ENCODE measurements around the gene PALLD.
A peak's percentile ranks its signal among the peaks of the same experiment; 100 is the strongest.

Gene PALLD

DNA sequence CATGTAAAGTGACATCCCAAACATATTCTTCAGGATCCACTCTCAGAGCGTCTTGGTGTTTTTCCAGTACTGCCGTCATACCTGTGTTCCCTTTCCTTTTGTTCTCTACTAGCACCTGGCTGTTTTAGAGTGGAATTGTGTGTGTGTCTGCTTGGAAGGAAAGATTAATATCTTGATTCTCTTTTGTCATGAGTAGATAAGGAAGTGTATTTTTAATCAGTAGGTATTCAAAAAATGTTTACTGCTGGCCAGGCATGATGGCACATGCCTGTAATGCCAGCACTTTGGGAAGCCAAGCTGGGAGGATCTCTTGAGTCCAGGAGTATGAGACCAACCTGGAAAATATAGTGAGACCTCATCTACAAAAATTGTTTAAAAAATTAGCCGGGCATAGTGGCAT is 314.4 kb downstream of the PALLD start:
- H3K4me3 ChIP-seq (ENCODE audit: severe bottlenecking): no peak overlapping the region
- TF ChIP-seq, protein P1, sequence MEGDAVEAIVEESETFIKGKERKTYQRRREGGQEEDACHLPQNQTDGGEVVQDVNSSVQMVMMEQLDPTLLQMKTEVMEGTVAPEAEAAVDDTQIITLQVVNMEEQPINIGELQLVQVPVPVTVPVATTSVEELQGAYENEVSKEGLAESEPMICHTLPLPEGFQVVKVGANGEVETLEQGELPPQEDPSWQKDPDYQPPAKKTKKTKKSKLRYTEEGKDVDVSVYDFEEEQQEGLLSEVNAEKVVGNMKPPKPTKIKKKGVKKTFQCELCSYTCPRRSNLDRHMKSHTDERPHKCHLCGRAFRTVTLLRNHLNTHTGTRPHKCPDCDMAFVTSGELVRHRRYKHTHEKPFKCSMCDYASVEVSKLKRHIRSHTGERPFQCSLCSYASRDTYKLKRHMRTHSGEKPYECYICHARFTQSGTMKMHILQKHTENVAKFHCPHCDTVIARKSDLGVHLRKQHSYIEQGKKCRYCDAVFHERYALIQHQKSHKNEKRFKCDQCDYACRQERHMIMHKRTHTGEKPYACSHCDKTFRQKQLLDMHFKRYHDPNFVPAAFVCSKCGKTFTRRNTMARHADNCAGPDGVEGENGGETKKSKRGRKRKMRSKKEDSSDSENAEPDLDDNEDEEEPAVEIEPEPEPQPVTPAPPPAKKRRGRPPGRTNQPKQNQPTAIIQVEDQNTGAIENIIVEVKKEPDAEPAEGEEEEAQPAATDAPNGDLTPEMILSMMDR (IDR thresholded peaks at IDR 0.05; ENCODE audit: poor library complexity, severe bottlenecking): peak; percentile 10
- ATAC-seq (ENCODE audit: low read depth): peak; percentile 81

GRCh38 chr4:168811786-168812651 is 315.2 kb downstream of the PALLD start:
- H3K9me3 ChIP-seq (ENCODE audit: severe bottlenecking): no peaks in the 10 kb centered on the region
- ATAC-seq (ENCODE audit: low read depth) (0 out of 3 replicates have a peak, but pooled peaks have one; percentile 10), DNase-seq (ENCODE audit: low spot score) (no peak)
- H3K27ac ChIP-seq (ENCODE audit: poor library complexity, severe bottlenecking): peak overlapping the region; percentile 66
- no peaks in the 10 kb centered on the region for H3K36me3 ChIP-seq (ENCODE audit: low read depth)
- H3K4me1 ChIP-seq (ENCODE audit: insufficient read depth, poor library complexity, severe bottlenecking): peaks cover 26% of the 10 kb centered on the region
- TF ChIP-seq, protein P1 (IDR thresholded peaks at IDR 0.05; ENCODE audit: poor library complexity, severe bottlenecking): no peak
- H3K27me3 ChIP-seq (ENCODE audit: insufficient read depth, poor library complexity, severe bottlenecking): no peaks in the 10 kb centered on the region
- H3K4me3 ChIP-seq (ENCODE audit: severe bottlenecking): no peak overlapping the region

More for the DNA sequence above, 314.4 kb downstream of the PALLD start:
- Histone ChIP-seq H3K27ac (ENCODE audit: poor library complexity, severe bottlenecking) (peak overlapping the region; percentile 66), H3K27me3 (ENCODE audit: insufficient read depth, poor library complexity, severe bottlenecking) (no peaks in the 10 kb centered on the region), H3K4me1 (ENCODE audit: insufficient read depth, poor library complexity, severe bottlenecking) (peaks cover 21% of the 10 kb centered on the region), H3K36me3 (ENCODE audit: low read depth) (no peaks in the 10 kb centered on the region), H3K9me3 (ENCODE audit: severe bottlenecking) (no peaks in the 10 kb centered on the region)
- no peak for DNase-seq (ENCODE audit: low spot score)

DNA sequence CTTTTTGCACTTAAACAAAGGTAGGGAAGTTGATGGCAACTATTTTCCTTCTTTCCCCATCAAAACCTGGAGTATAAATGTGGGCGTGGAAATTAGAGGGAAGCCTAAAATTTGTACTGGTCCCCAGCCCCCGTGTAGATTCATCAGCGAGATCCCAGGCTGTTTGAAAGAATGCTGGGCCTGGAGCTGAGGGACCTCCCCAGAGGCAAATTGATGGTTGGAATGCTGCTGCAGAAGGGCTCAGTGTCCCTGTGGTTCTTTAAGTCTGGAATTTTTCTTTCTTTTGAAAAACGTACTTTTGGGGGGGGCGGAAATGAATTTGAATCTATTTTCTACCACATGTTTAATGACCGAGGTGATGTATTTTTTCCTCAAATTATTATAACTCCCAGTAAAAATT is 316.0 kb downstream of the PALLD start:
- H3K27ac ChIP-seq (ENCODE audit: poor library complexity, severe bottlenecking): peak overlapping the region; percentile 66

DNA sequence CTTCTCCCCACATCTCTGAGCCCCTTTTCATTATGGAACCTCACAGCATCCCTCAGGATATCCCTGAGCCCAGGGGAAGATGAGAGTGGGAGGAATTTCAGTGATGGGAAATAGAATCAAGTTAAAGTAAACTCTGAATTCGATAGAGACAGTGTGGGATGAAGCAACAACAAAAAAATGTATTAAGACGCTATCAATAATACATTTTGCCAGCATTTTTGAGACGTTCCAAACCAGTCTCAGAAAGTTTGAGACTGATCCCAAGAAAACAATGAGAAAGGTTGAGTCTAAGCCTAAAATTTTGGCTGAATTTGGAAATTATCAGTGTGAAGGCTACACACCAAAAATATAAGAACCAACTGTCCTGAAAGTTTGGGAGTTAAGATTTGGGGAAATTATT is 317.0 kb downstream of the PALLD start:
- no peaks in the 10 kb centered on the region for H3K9me3 ChIP-seq (ENCODE audit: severe bottlenecking)
- TF ChIP-seq, protein P1 (IDR thresholded peaks at IDR 0.05; ENCODE audit: poor library complexity, severe bottlenecking): no peak
- H3K27ac ChIP-seq (ENCODE audit: poor library complexity, severe bottlenecking): no peak overlapping the region
- peaks cover 34% of the 10 kb centered on the region for H3K4me1 ChIP-seq (ENCODE audit: insufficient read depth, poor library complexity, severe bottlenecking)
- ATAC-seq (ENCODE audit: low read depth) (no peak), DNase-seq (ENCODE audit: low spot score) (no peak)
- no peaks in the 10 kb centered on the region for H3K27me3 ChIP-seq (ENCODE audit: insufficient read depth, poor library complexity, severe bottlenecking)
- H3K36me3 ChIP-seq (ENCODE audit: low read depth): no peaks in the 10 kb centered on the region
- no peak overlapping the region for H3K4me3 ChIP-seq (ENCODE audit: severe bottlenecking)

More for the DNA sequence above, 316.0 kb downstream of the PALLD start:
- no peaks in the 10 kb centered on the region for H3K9me3 ChIP-seq (ENCODE audit: severe bottlenecking)
- TF ChIP-seq, protein P1 (IDR thresholded peaks at IDR 0.05; ENCODE audit: poor library complexity, severe bottlenecking): no peak
- H3K4me3 ChIP-seq (ENCODE audit: severe bottlenecking): no peak overlapping the region
- H3K27me3 ChIP-seq (ENCODE audit: insufficient read depth, poor library complexity, severe bottlenecking): no peaks in the 10 kb centered on the region
- no peak for ATAC-seq (ENCODE audit: low read depth)
- peaks cover 34% of the 10 kb centered on the region for H3K4me1 ChIP-seq (ENCODE audit: insufficient read depth, poor library complexity, severe bottlenecking)
- H3K36me3 ChIP-seq (ENCODE audit: low read depth): no peaks in the 10 kb centered on the region
- DNase-seq (ENCODE audit: low spot score): no peak

Measured in RWPE2 (cell line).